HEK293T (cell line): ENCODE data around the gene BTBD9.

Experiments used
- ARNT ChIP-seq: fragments of 450-650 bp; IDR thresholded peaks from 2 replicates; pipeline ENCODE4 v1.6.1; 2017; ENCODE audit warnings: mild to moderate bottlenecking
- BHLHE40 ChIP-seq: fragments of 450-650 bp; IDR thresholded peaks from 2 replicates; pipeline ENCODE4 v1.6.1; 2016; ENCODE audit warnings: mild to moderate bottlenecking, moderate library complexity, borderline replicate concordance
- ELF4 ChIP-seq: fragments of 450-650 bp; IDR thresholded peaks from 2 replicates; pipeline ENCODE4 v1.6.1; 2017; ENCODE audit warnings: antibody characterized with exemption
- FOXA1 ChIP-seq: fragments of 450-650 bp; IDR thresholded peaks from 2 replicates; pipeline ENCODE4 v1.6.1; 2016; ENCODE audit warnings: mild to moderate bottlenecking
- FOXK2 ChIP-seq: fragments of 450-650 bp; IDR thresholded peaks from 2 replicates; pipeline ENCODE4 v1.6.1; 2016; ENCODE audit warnings: mild to moderate bottlenecking
- HDGF ChIP-seq: fragments of 450-650 bp; IDR thresholded peaks from 2 replicates; pipeline ENCODE4 v1.6.1; 2017; ENCODE audit warnings: antibody characterized with exemption, borderline replicate concordance
- NFRKB ChIP-seq: fragments of 450-650 bp; IDR thresholded peaks from 2 replicates; pipeline ENCODE4 v1.6.1; 2016; ENCODE audit warnings: mild to moderate bottlenecking, moderate library complexity
- SP1 ChIP-seq: fragments of 450-650 bp; IDR thresholded peaks from 2 replicates; pipeline ENCODE4 v1.6.1; 2017
- SUZ12 ChIP-seq: fragments of 450-650 bp; IDR thresholded peaks from 2 replicates; pipeline ENCODE4 v1.6.1; 2016; ENCODE audit warnings: mild to moderate bottlenecking
- ZNF384 ChIP-seq: fragments of 450-650 bp; IDR thresholded peaks from 2 replicates; pipeline ENCODE4 v1.6.1; 2016

GRCh38 chr6:38584731-38585130, 55.0 kb downstream of the BTBD9 start:
- TF ChIP-seq FOXK2 (no peak), FOXA1 (no peak), NFRKB (no peak), SP1 (no peak), SUZ12 (no peak), BHLHE40 (no peak), ZNF384 (no peak), ELF4 (no peak), HDGF (no peak), ARNT (no peak)
